OCI-LY1 (cell line): Measurements from ENCODE around the gene SCAI.

ENCODE experiments used
- H2AFZ ChIP-seq: fragments of 200-600 bp; sonication (generic), shearing (Covaris generic); 2 replicates; pipeline ENCODE4 v1.6.0; 2014; ENCODE audit warnings: antibody characterized with exemption, mild to moderate bottlenecking, low read length
- H3F3A ChIP-seq: fragments of 200-600 bp; sonication (generic), shearing (Covaris generic); 2 replicates; pipeline ENCODE4 v1.6.0; 2014; ENCODE audit warnings: mild to moderate bottlenecking, antibody characterized with exemption, low read length, moderate library complexity; ENCODE audit not compliant: insufficient read depth
- H3K27ac ChIP-seq: fragments of 200-600 bp; sonication (generic); 2 replicates; pipeline ENCODE4 v1.5.1; 2014; ENCODE audit warnings: low read length, mixed run types, mild to moderate bottlenecking, low read depth; ENCODE audit not compliant: poor library complexity, severe bottlenecking
- H3K27me3 ChIP-seq: fragments of 200-600 bp; sonication (generic); 2 replicates; pipeline ENCODE4 v1.6.0; 2014; ENCODE audit warnings: antibody characterized with exemption, mild to moderate bottlenecking, low read length, moderate library complexity; ENCODE audit not compliant: insufficient read depth
- H3K36me3 ChIP-seq: fragments of 200-600 bp; sonication (generic); 2 replicates; pipeline ENCODE4 v1.6.1; 2014; ENCODE audit warnings: mild to moderate bottlenecking, antibody characterized with exemption, low read length, moderate library complexity, mixed read lengths; ENCODE audit not compliant: insufficient read depth
- H3K4me1 ChIP-seq: fragments of 200-600 bp; sonication (generic); 2 replicates; pipeline ENCODE4 v1.5.1; 2014; ENCODE audit warnings: mild to moderate bottlenecking, low read length, moderate library complexity; ENCODE audit not compliant: insufficient read depth, severe bottlenecking
- H3K4me2 ChIP-seq: fragments of 200-600 bp; sonication (generic), shearing (Covaris generic); 2 replicates; pipeline ENCODE4 v1.6.1; 2014; ENCODE audit warnings: low read length
- H3K4me3 ChIP-seq: fragments of 200-600 bp; sonication (generic); 2 replicates; pipeline ENCODE4 v1.5.1; 2014; ENCODE audit warnings: low read length, low read depth, mild to moderate bottlenecking, mixed read lengths; ENCODE audit not compliant: poor library complexity, severe bottlenecking
- H3K79me2 ChIP-seq: fragments of 200-600 bp; shearing (Covaris generic); 2 replicates; pipeline ENCODE4 v1.6.1; 2016; ENCODE audit warnings: mixed run types, low read length, mixed read lengths; ENCODE audit not compliant: insufficient read depth
- H3K9ac ChIP-seq: fragments of 200-600 bp; sonication (generic), shearing (Covaris generic); 2 replicates; pipeline ENCODE4 v1.6.1; 2014; ENCODE audit warnings: mild to moderate bottlenecking, low read length, mixed read lengths
- H3K9me2 ChIP-seq: fragments of 200-600 bp; sonication (generic), shearing (Covaris generic); 2 replicates; pipeline ENCODE4 v1.6.1; 2014; ENCODE audit warnings: low read depth, mild to moderate bottlenecking, low read length, mixed read lengths
- H3K9me3 ChIP-seq: fragments of 200-600 bp; shearing (Covaris generic); 2 replicates; pipeline ENCODE4 v1.6.1; 2014; ENCODE audit warnings: low read length, mixed read lengths
- H4K20me1 ChIP-seq: fragments of 200-600 bp; sonication (generic), shearing (Covaris generic); 2 replicates; pipeline ENCODE4 v1.6.0; 2016; ENCODE audit warnings: mild to moderate bottlenecking, low read length; ENCODE audit not compliant: insufficient read depth
- EZH2 ChIP-seq: fragments of 200-600 bp; sonication (generic), shearing (Covaris generic); IDR thresholded peaks from 2 replicates; pipeline ENCODE4 v1.8.0; 2017; ENCODE audit warnings: borderline replicate concordance, mixed run types, mild to moderate bottlenecking, antibody characterized with exemption, low read length, moderate library complexity, mixed read lengths
- TF ChIP-seq, protein P1 (sequence below): fragments of 200-600 bp; sonication (generic), shearing (Covaris generic); IDR thresholded peaks from 2 replicates; pipeline ENCODE4 v1.5.1; 2017; ENCODE audit warnings: mild to moderate bottlenecking, antibody characterized with exemption, low read length, moderate library complexity, mixed read lengths

The SCAI gene

DNA sequence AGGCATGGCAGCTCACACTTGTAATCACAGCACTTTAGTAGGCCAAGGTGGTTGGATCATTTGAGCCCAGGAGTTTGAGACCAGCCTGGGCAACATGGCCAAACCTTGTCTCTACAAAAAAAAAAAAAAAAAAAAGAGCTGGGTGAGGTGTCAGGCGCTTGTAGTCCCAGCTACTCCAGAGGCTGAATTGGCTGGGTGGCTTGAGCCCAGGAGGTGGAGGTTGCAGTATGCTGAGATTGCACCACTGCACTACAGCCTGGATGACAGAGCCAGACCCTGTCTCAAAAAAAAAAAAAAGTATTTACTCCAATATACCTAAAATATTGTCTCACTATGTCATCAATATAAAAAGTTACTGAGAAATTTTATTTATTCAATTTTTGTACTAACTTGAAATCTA, 2.8 kb downstream of the SCAI start:
- Histone ChIP-seq H3K9ac (no peak overlapping the region), H3K27me3 (no peaks in the 10 kb centered on the region), H3F3A (no peaks in the 10 kb centered on the region), H2AFZ (no peak overlapping the region), H3K36me3 (peaks cover 30% of the 10 kb centered on the region; the same call in 1 of the 2 replicates), H3K9me2 (no peaks in the 10 kb centered on the region), H3K9me3 (no peaks in the 10 kb centered on the region), H3K79me2 (peaks cover 3% of the 10 kb centered on the region), H3K4me3 (no peak overlapping the region), H3K27ac (no peak overlapping the region), H3K4me1 (peaks cover 28% of the 10 kb centered on the region), H3K4me2 (no peak overlapping the region), H4K20me1 (no peaks in the 10 kb centered on the region)
- TF ChIP-seq, protein P1, sequence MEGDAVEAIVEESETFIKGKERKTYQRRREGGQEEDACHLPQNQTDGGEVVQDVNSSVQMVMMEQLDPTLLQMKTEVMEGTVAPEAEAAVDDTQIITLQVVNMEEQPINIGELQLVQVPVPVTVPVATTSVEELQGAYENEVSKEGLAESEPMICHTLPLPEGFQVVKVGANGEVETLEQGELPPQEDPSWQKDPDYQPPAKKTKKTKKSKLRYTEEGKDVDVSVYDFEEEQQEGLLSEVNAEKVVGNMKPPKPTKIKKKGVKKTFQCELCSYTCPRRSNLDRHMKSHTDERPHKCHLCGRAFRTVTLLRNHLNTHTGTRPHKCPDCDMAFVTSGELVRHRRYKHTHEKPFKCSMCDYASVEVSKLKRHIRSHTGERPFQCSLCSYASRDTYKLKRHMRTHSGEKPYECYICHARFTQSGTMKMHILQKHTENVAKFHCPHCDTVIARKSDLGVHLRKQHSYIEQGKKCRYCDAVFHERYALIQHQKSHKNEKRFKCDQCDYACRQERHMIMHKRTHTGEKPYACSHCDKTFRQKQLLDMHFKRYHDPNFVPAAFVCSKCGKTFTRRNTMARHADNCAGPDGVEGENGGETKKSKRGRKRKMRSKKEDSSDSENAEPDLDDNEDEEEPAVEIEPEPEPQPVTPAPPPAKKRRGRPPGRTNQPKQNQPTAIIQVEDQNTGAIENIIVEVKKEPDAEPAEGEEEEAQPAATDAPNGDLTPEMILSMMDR = no peak
- no peak for TF ChIP-seq EZH2

DNA sequence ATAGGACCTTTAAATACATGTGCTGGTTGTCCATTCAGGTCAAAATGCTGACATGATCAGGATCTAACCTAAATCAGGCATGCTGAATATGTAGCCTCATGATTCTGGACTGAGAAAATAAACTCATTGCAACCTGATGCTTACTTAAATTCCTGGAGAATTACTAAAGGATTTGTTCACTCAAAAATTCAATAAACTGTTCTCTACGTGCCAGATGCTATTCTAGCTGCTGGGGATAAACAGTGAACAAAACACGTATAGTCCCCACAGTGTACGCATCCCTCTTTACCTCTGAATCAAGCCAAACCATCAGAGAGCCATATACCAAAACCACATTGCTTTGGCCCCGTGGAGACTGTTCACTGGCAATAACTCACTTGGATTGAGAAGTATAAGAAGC, 6.1 kb downstream of the SCAI start:
- Histone ChIP-seq H3K36me3 (peaks cover 45% of the 10 kb centered on the region), H3K79me2 (peaks cover 1% of the 10 kb centered on the region), H2AFZ (no peak overlapping the region), H3K9ac (no peak overlapping the region), H3F3A (no peaks in the 10 kb centered on the region), H3K9me2 (no peaks in the 10 kb centered on the region), H3K4me1 (peaks cover 18% of the 10 kb centered on the region), H3K4me3 (no peak overlapping the region), H3K9me3 (peaks cover 8% of the 10 kb centered on the region), H4K20me1 (no peaks in the 10 kb centered on the region), H3K27me3 (no peaks in the 10 kb centered on the region), H3K4me2 (no peak overlapping the region), H3K27ac (no peak overlapping the region)
- TF ChIP-seq, protein P1 = no peak
- TF ChIP-seq EZH2 = no peak

DNA sequence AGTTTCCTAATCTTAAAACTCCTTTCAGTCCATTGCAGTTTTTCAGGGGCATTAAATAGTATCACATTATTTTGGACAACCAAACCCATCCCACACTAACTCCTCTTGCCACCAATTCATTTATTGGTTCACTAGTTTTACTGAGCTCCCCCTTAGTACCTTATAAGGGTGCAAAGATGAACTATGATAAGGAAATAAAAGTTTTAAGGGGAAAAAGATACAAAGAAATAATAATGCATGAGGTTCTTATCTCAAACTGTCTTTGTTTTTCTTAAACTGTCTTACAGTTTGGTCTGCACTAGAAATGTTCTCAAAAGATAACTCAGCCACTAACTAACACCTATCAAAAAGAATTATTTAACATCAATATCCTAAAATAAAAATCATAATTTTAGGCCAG, 8.4 kb downstream of the SCAI start:
- H3K4me3 ChIP-seq = no peak overlapping the region
- H3K36me3 ChIP-seq = peaks cover 34% of the 10 kb centered on the region
- H2AFZ ChIP-seq = no peak overlapping the region
- H3K9me3 ChIP-seq = peaks cover 8% of the 10 kb centered on the region
- H3K4me1 ChIP-seq = peaks cover 10% of the 10 kb centered on the region
- H3K27ac ChIP-seq = no peak overlapping the region
- H3K9ac ChIP-seq = no peak overlapping the region
- no peak for TF ChIP-seq EZH2
- TF ChIP-seq, protein P1 = no peak
- H3F3A ChIP-seq = no peaks in the 10 kb centered on the region
- H3K79me2 ChIP-seq = peaks cover 16% of the 10 kb centered on the region
- H3K4me2 ChIP-seq = no peak overlapping the region
- H4K20me1 ChIP-seq = no peaks in the 10 kb centered on the region
- no peaks in the 10 kb centered on the region for H3K27me3 ChIP-seq
- H3K9me2 ChIP-seq = no peaks in the 10 kb centered on the region
